Activated CD8-positive, alpha-beta T cell treated with anti-CD3 and anti-CD28 coated beads, Interleukin-2, amount 10 ng/mL, durations not matched to agents 7 days and 5 days (primary cell): ENCODE measurements around the gene KNDC1. TPM values are rescaled to one million over a fixed set of nuclear protein-coding genes. Genes with fewer than 3 reads are reported as not detected.
"Not testable (repeated sequence)": the region's sequence is repeated elsewhere in the genome, so short reads cannot be mapped to it uniquely, and the experiment has no call there.

Experiments
- ATAC-seq: fragments of 150-1000 bp; cut with Tn5 transposase; one replicate; pipeline ENCODE4 v1.10.0; 2021; ENCODE audit warnings: moderate library complexity
- CTCF ChIA-PET: fragments of 350-600 bp; sonication (Branson Sonifier 250); formaldehyde crosslinking; loops from one replicate; lab custom pipeline; 2021; ENCODE audit warnings: antibody characterized with exemption; lab: Charles Lee
- POLR2A ChIA-PET: fragments of 350-600 bp; sonication (Branson Sonifier 250); formaldehyde crosslinking; loops from one replicate; lab custom pipeline; 2021; ENCODE audit warnings: antibody characterized with exemption; lab: Charles Lee
- DNase-seq: peaks from one replicate; pipeline ENCODE4 v3.0.0-alpha.2; 2020
- H3K27ac Mint-ChIP-seq: one replicate; pipeline ENCODE4 v1.8.0; 2021; ENCODE audit warnings: mild to moderate bottlenecking, mixed read lengths
- H3K27me3 Mint-ChIP-seq: one replicate; pipeline ENCODE4 v1.8.0; 2021; ENCODE audit warnings: low read depth, mixed read lengths
- H3K36me3 Mint-ChIP-seq: one replicate; pipeline ENCODE4 v1.8.0; 2021; ENCODE audit warnings: low read depth, mixed read lengths
- H3K4me1 Mint-ChIP-seq: one replicate; pipeline ENCODE4 v1.8.0; 2021; ENCODE audit warnings: low read depth, mixed read lengths
- H3K4me3 Mint-ChIP-seq: one replicate; pipeline ENCODE4 v1.8.0; 2021; ENCODE audit warnings: mild to moderate bottlenecking, mixed read lengths
- H3K9me3 Mint-ChIP-seq: one replicate; pipeline ENCODE4 v1.8.0; 2022; ENCODE audit warnings: mixed read lengths; ENCODE audit not compliant: insufficient read depth
- total RNA-seq, 2 experiments: library from RNA; stranded (reverse); gene quantifications; one replicate each; pipeline ENCODE4 v1.2.3, GENCODE V29; 2021

KNDC1 gene
- total RNA-seq: under 1 TPM; 0.21 to 0.32 TPM

GRCh38 chr10:133159950-133160825, at the start of gene KNDC1:
Gene KNDC1 (plus strand): TSS chr10:133160219. CDS start chr10:133160468, 249 bp downstream.
- Mint-ChIP-seq H3K27ac (no peak within 1 kb of the TSS), H3K9me3 (no peaks in the 10 kb centered on the region), H3K27me3 (peaks cover 12% of the 10 kb centered on the region), H3K4me3 (no peak within 1 kb of the TSS), H3K4me1 (no peaks in the 10 kb centered on the region), H3K36me3 (no peaks in the 10 kb centered on the region)
- ChIA-PET CTCF (no interaction called here), POLR2A (interaction anchor here (0.5 kb wide), 1 partner anchor 201 kb away, joined by 5 read pairs; no protein-coding TSS in a partner anchor)
- peak; percentile 69 for ATAC-seq
- DNase-seq: no peak

GRCh38 chr10:133110609-133111275, 49.3 kb upstream of the KNDC1 start:
- ATAC-seq (no peak), DNase-seq (no peak)
- CTCF ChIA-PET: no interaction called here
- Mint-ChIP-seq H3K4me1 (no peaks in the 10 kb centered on the region), H3K9me3 (peaks cover 20% of the 10 kb centered on the region), H3K27ac (no peak overlapping the region), H3K27me3 (no peaks in the 10 kb centered on the region), H3K4me3 (no peak overlapping the region), H3K36me3 (no peaks in the 10 kb centered on the region)
- POLR2A ChIA-PET: no interaction called here

- H3K4me3 Mint-ChIP-seq, H3K4me1 Mint-ChIP-seq, H3K27me3 Mint-ChIP-seq, DNase-seq, H3K27ac Mint-ChIP-seq, H3K36me3 Mint-ChIP-seq, POLR2A ChIA-PET, ATAC-seq, CTCF ChIA-PET: not testable (repeated sequence)
- peaks cover 20% of the 10 kb centered on the region for H3K9me3 Mint-ChIP-seq
These were observed 48.4 kb upstream of the KNDC1 start for GRCh38 chr10:133111640-133112039.

- DNase-seq: no peak
- Mint-ChIP-seq H3K27me3 (no peaks in the 10 kb centered on the region), H3K4me1 (no peaks in the 10 kb centered on the region), H3K4me3 (no peak overlapping the region), H3K36me3 (no peaks in the 10 kb centered on the region), H3K27ac (no peak overlapping the region), H3K9me3 (peaks cover 5% of the 10 kb centered on the region)
- no peak for ATAC-seq
- ChIA-PET CTCF (no interaction called here), POLR2A (interaction anchor here (0.6 kb wide), 1 partner anchor 69 kb away, joined by 3 read pairs; no protein-coding TSS in a partner anchor)
These were observed 46.7 kb upstream of the KNDC1 start for GRCh38 chr10:133113146-133113830.

- DNase-seq: no peak
- Mint-ChIP-seq H3K4me3 (no peak overlapping the region), H3K27ac (no peak overlapping the region), H3K36me3 (no peaks in the 10 kb centered on the region), H3K4me1 (no peaks in the 10 kb centered on the region), H3K9me3 (peaks cover 4% of the 10 kb centered on the region), H3K27me3 (no peaks in the 10 kb centered on the region)
- POLR2A ChIA-PET: no interaction called here
- CTCF ChIA-PET: no interaction called here
- no peak for ATAC-seq
These were observed 46.2 kb upstream of the KNDC1 start for GRCh38 chr10:133113847-133114246.

- Mint-ChIP-seq H3K4me3 (no peak overlapping the region), H3K4me1 (no peaks in the 10 kb centered on the region), H3K36me3 (no peaks in the 10 kb centered on the region), H3K27ac (no peak overlapping the region), H3K27me3 (no peaks in the 10 kb centered on the region), H3K9me3 (peaks cover 4% of the 10 kb centered on the region)
- DNase-seq: no peak
- no peak for ATAC-seq
- ChIA-PET POLR2A (no interaction called here), CTCF (no interaction called here)
These were observed 45.8 kb upstream of the KNDC1 start for GRCh38 chr10:133114251-133114650.

GRCh38 chr10:133114726-133115452, 45.1 kb upstream of the KNDC1 start:
- CTCF ChIA-PET: no interaction called here
- H3K36me3 Mint-ChIP-seq: no peaks in the 10 kb centered on the region
- H3K9me3 Mint-ChIP-seq: peaks cover 4% of the 10 kb centered on the region
- POLR2A ChIA-PET: no interaction called here
- no peaks in the 10 kb centered on the region for H3K27me3 Mint-ChIP-seq
- ATAC-seq (no peak), DNase-seq (no peak)
- no peaks in the 10 kb centered on the region for H3K4me1 Mint-ChIP-seq
- H3K27ac Mint-ChIP-seq: no peak overlapping the region
- no peak overlapping the region for H3K4me3 Mint-ChIP-seq

- ChIA-PET POLR2A (no interaction called here), CTCF (no interaction called here)
- Mint-ChIP-seq H3K4me3 (no peak overlapping the region), H3K36me3 (no peaks in the 10 kb centered on the region), H3K27ac (no peak overlapping the region), H3K9me3 (peaks cover 4% of the 10 kb centered on the region), H3K4me1 (no peaks in the 10 kb centered on the region), H3K27me3 (no peaks in the 10 kb centered on the region)
- no peak for ATAC-seq
- no peak for DNase-seq
These were observed 44.6 kb upstream of the KNDC1 start for GRCh38 chr10:133115453-133115842.

GRCh38 chr10:133115976-133116375, 44.0 kb upstream of the KNDC1 start:
- CTCF ChIA-PET: no interaction called here
- POLR2A ChIA-PET: no interaction called here
- ATAC-seq (no peak), DNase-seq (no peak)
- Mint-ChIP-seq H3K4me3 (no peak overlapping the region), H3K9me3 (peaks cover 4% of the 10 kb centered on the region), H3K27me3 (no peaks in the 10 kb centered on the region), H3K4me1 (no peaks in the 10 kb centered on the region), H3K27ac (no peak overlapping the region), H3K36me3 (no peaks in the 10 kb centered on the region)

- no peak overlapping the region for H3K4me3 Mint-ChIP-seq
- H3K4me1 Mint-ChIP-seq: no peaks in the 10 kb centered on the region
- ChIA-PET POLR2A (no interaction called here), CTCF (no interaction called here)
- H3K36me3 Mint-ChIP-seq: no peaks in the 10 kb centered on the region
- DNase-seq (no peak), ATAC-seq (no peak)
- H3K27ac Mint-ChIP-seq: no peak overlapping the region
- no peaks in the 10 kb centered on the region for H3K27me3 Mint-ChIP-seq
- peaks cover 4% of the 10 kb centered on the region for H3K9me3 Mint-ChIP-seq
These were observed 43.6 kb upstream of the KNDC1 start for GRCh38 chr10:133116455-133116854.

GRCh38 chr10:133117036-133117687, 42.9 kb upstream of the KNDC1 start:
- POLR2A ChIA-PET: no interaction called here
- H3K9me3 Mint-ChIP-seq: peaks cover 4% of the 10 kb centered on the region
- no peaks in the 10 kb centered on the region for H3K36me3 Mint-ChIP-seq
- no peak overlapping the region for H3K4me3 Mint-ChIP-seq
- no peak for DNase-seq
- ATAC-seq: no peak
- no peaks in the 10 kb centered on the region for H3K4me1 Mint-ChIP-seq
- CTCF ChIA-PET: no interaction called here
- H3K27ac Mint-ChIP-seq: no peak overlapping the region
- H3K27me3 Mint-ChIP-seq: no peaks in the 10 kb centered on the region
